ENCODE measurements around the gene SLK. TPM values are rescaled to one million over a fixed set of nuclear protein-coding genes. Genes with fewer than 3 reads are reported as not detected.

Gene SLK
- polyA plus RNA-seq, 6 donors from 2014 or later, result 2.3 to 6.8 (median 4.2) TPM

DNA sequence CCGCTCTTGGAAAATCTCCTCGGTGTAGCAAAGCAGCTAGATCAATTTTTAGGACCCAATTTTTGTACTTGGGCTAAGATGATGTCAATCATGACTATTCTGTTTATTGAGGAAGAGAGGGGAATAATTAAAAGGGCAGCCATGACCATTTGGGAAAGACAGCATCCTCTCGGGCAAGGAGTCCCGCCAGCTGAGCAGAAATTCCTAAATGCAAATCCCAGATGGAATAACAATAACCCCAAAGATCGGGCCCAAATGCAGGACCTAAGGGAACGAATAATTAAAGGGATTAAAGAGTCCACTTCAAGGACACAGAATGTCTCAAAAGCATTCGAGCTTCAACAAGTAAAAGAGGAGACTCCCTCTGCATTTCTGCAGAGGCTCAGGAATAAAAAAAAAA is 100.0 kb downstream of the SLK start:
- Mint-ChIP-seq H3K9me3 (no peaks in the 10 kb centered on the region), H3K27ac (no peak overlapping the region), H3K4me3 (no peak overlapping the region), H3K36me3 (no peaks in the 10 kb centered on the region), H3K4me1 (no peaks in the 10 kb centered on the region), H3K27me3 (peaks cover 5 to 13% (median 8%) of the 10 kb centered on the region in 3 donors)
- no peak for ATAC-seq (ENCODE audit: low read depth in 2 of 2)
- DNase-seq, result no peak

- H3K27me3 Mint-ChIP-seq, result peaks cover 5 to 13% (median 8%) of the 10 kb centered on the region in 3 donors
- DNase-seq (no peak), ATAC-seq (ENCODE audit: low read depth in 2 of 2) (no peak)
- H3K4me1 Mint-ChIP-seq, result no peaks in the 10 kb centered on the region
- H3K36me3 Mint-ChIP-seq, result no peaks in the 10 kb centered on the region
- no peak overlapping the region for H3K4me3 Mint-ChIP-seq
- H3K9me3 Mint-ChIP-seq, result no peaks in the 10 kb centered on the region
- H3K27ac Mint-ChIP-seq, result peak overlapping the region in 1 of 6 donors; percentile 18
Measured at GRCh38 chr10:104067525-104067924, 100.6 kb downstream of the SLK start.

DNA sequence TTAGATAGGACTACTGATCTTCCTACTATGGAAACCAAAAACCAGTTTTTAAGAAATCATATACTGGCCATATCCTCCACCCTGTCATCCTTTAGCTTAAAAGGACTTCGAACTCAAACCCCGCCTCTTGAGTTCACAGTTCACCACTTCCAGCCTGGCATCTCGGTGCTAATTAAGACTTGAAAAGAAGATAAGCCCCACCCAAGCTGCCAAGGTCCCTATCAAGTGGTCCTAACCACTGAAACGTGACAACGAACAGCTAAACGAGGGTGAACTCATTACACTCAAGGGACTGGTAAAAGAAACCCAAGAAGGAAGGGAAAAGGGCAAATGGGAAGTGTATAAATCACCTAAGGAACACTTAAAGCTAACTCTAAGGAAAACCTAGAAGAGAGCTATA is 102.7 kb downstream of the SLK start:
- H3K27me3 Mint-ChIP-seq, result peaks cover 5 to 13% (median 8%) of the 10 kb centered on the region in 3 donors
- no peak for ATAC-seq (ENCODE audit: low read depth in 2 of 2)
- no peaks in the 10 kb centered on the region for H3K9me3 Mint-ChIP-seq
- H3K27ac Mint-ChIP-seq, result no peak overlapping the region
- no peak overlapping the region for H3K4me3 Mint-ChIP-seq
- no peaks in the 10 kb centered on the region for H3K36me3 Mint-ChIP-seq
- H3K4me1 Mint-ChIP-seq, result no peaks in the 10 kb centered on the region
- DNase-seq, result no peak

GRCh38 chr10:104072786-104073185 is 105.8 kb downstream of the SLK start:
- H3K36me3 Mint-ChIP-seq, result no peaks in the 10 kb centered on the region
- no peaks in the 10 kb centered on the region for H3K4me1 Mint-ChIP-seq
- no peak for DNase-seq
- no peak overlapping the region for H3K4me3 Mint-ChIP-seq
- H3K9me3 Mint-ChIP-seq, result no peaks in the 10 kb centered on the region
- no peak for ATAC-seq (ENCODE audit: low read depth in 2 of 2)
- H3K27me3 Mint-ChIP-seq, result peaks cover 2 to 8% (median 4%) of the 10 kb centered on the region in 3 donors
- H3K27ac Mint-ChIP-seq, result no peak overlapping the region

DNA sequence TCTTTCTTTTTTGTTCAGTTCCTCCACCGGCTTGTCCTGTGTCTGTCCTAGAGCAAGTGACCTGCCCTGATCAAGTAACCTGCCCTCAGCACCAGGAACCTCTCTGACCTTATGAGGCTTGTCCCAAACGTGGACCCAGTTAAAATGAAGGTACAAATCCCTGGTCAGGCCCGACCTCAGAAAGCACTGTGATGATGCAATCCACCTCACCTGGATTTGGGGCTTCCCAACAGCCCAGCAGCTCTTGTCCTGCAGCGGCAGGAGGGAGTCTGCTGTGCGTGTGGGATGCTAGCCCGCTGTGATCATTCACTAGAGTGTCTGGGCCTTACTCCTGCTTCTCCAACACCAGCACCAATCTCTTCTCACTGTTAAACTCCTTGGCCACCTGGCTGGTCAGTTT is 107.6 kb downstream of the SLK start:
- Mint-ChIP-seq H3K36me3 (no peaks in the 10 kb centered on the region), H3K4me1 (no peaks in the 10 kb centered on the region), H3K27me3 (peaks cover 0 to 8% (median 4%) of the 10 kb centered on the region in 3 donors), H3K4me3 (no peak overlapping the region), H3K9me3 (no peaks in the 10 kb centered on the region), H3K27ac (peak overlapping the region in 1 of 6 donors; percentile 45)
- no peak for ATAC-seq (ENCODE audit: low read depth in 2 of 2)
- no peak for DNase-seq

DNA sequence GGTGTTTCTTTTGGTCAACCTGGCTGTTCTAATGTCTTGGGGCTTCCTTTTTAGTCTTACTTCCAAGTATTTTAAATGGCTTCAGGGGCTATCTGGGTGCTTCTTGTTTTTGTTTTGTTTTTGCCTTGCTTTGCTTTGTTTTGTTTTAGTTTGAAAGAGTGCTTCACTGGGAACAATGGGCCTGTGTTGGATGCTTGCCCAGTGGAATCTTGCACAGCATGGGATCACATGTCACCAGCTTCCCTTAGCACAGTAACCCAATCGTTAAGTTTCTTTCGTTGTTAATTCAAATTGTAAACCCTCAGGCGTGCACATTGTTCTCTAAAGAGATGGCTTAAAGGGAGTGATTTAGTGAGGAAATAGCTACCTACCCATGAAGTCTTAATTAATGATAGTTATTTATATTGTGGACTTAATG is 109.8 kb downstream of the SLK start:
- H3K27me3 Mint-ChIP-seq, result peaks cover under 1 to 4% (median under 1%) of the 10 kb centered on the region in 3 donors
- no peaks in the 10 kb centered on the region for H3K4me1 Mint-ChIP-seq
- no peaks in the 10 kb centered on the region for H3K36me3 Mint-ChIP-seq
- H3K27ac Mint-ChIP-seq, result no peak overlapping the region
- DNase-seq, result no peak
- H3K9me3 Mint-ChIP-seq, result no peaks in the 10 kb centered on the region
- no peak overlapping the region for H3K4me3 Mint-ChIP-seq
- no peak for ATAC-seq (ENCODE audit: low read depth in 2 of 2)

GRCh38 chr10:104077247-104077646 is 110.3 kb downstream of the SLK start:
- Mint-ChIP-seq H3K4me1 (no peaks in the 10 kb centered on the region), H3K27ac (no peak overlapping the region), H3K4me3 (no peak overlapping the region), H3K36me3 (no peaks in the 10 kb centered on the region), H3K27me3 (peaks cover 0 to 4% (median 0%) of the 10 kb centered on the region in 3 donors), H3K9me3 (no peaks in the 10 kb centered on the region)
- DNase-seq, result no peak
- ATAC-seq (ENCODE audit: low read depth in 2 of 2), result no peak

GRCh38 chr10:104077663-104078151 is 110.8 kb downstream of the SLK start:
- Mint-ChIP-seq H3K4me3 (no peak overlapping the region), H3K27me3 (peaks cover 0 to 4% (median 0%) of the 10 kb centered on the region in 3 donors), H3K36me3 (no peaks in the 10 kb centered on the region), H3K9me3 (no peaks in the 10 kb centered on the region), H3K27ac (no peak overlapping the region), H3K4me1 (no peaks in the 10 kb centered on the region)
- no peak for DNase-seq
- ATAC-seq (ENCODE audit: low read depth in 2 of 2), result no peak

Other genes with a start within 250 kb of the SLK start
- 1 to 10 TPM in 1 of 6 donors, under 1 TPM in 4, not detected in 1; 0.47 to 1.4 (median 0.72) TPM for gene SH3PXD2A, start 111.6 kb upstream of the SLK start, polyA plus RNA-seq (ENCODE audit: low read depth in 6 of 6)
- gene STN1, start 49.0 kb upstream of the SLK start, polyA plus RNA-seq (ENCODE audit: low read depth in 6 of 6), result 10 to 100 TPM; 28.6 to 39.0 (median 32.7) TPM
- gene COL17A1, start 118.7 kb downstream of the SLK start, polyA plus RNA-seq (ENCODE audit: low read depth in 6 of 6), result not detected
- 10 to 100 TPM; 14.8 to 23.2 (median 20.5) TPM for gene SFR1, start 155.0 kb downstream of the SLK start, polyA plus RNA-seq (ENCODE audit: low read depth in 6 of 6)

Measured in naive B cell (primary cell).